ENCODE data around the gene CHRNE. TPM values are rescaled to one million over a fixed set of nuclear protein-coding genes. Genes with fewer than 3 reads are reported as not detected.

Gene CHRNE
- polyA plus RNA-seq, 1 donor from 2014 or later = 0.25 TPM

- TF ChIP-seq MXI1 (conservative IDR thresholded peaks at IDR 0.05; ENCODE audit: poor library complexity, severe bottlenecking) (no peak), REST (IDR thresholded peaks at IDR 0.05; ENCODE audit: borderline replicate concordance) (no peak), RAD21 (conservative IDR thresholded peaks at IDR 0.05) (no peak), TAF1 (IDR thresholded peaks at IDR 0.05; ENCODE audit: low read depth) (no peak), POLR2AphosphoS5 (IDR thresholded peaks at IDR 0.05) (no peak), EP300 (conservative IDR thresholded peaks at IDR 0.05; ENCODE audit: poor library complexity, severe bottlenecking) (no peak), EZH2 (IDR thresholded peaks at IDR 0.05; ENCODE audit: borderline replicate concordance, insufficient read depth, low read length, poor library complexity, severe bottlenecking) (no peak), SMC3 (conservative IDR thresholded peaks at IDR 0.05; ENCODE audit: poor library complexity) (no peak), CTCF (IDR thresholded peaks at IDR 0.05; ENCODE audit: poor library complexity, severe bottlenecking) (no peak)
- no peak overlapping the region for H3K27ac ChIP-seq (ENCODE audit: low read length)
- no peak overlapping the region for H3K4me2 ChIP-seq (ENCODE audit: low read length)
- H3K4me3 ChIP-seq (ENCODE audit: low read length) = no peak overlapping the region
- H2AFZ ChIP-seq (ENCODE audit: low read depth, low read length) = no peak overlapping the region
- no peaks in the 10 kb centered on the region for H3K79me2 ChIP-seq (replicated peaks; ENCODE audit: insufficient read depth, low read length)
- H4K20me1 ChIP-seq (ENCODE audit: insufficient read depth) = no peaks in the 10 kb centered on the region
- no peaks in the 10 kb centered on the region for H3K9me2 ChIP-seq (ENCODE audit: insufficient read depth, low read length)
- no peaks in the 10 kb centered on the region for H3K27me3 ChIP-seq (ENCODE audit: insufficient read depth, low read depth, low read length)
- H3K9me3 ChIP-seq (ENCODE audit: low read length) = no peaks in the 10 kb centered on the region
- no peak overlapping the region for H3K9ac ChIP-seq (ENCODE audit: low read length)
- no peaks in the 10 kb centered on the region for H3K36me3 ChIP-seq (ENCODE audit: insufficient read depth, low read length)
- no peaks in the 10 kb centered on the region for H3F3A ChIP-seq (ENCODE audit: insufficient read depth, low read length, poor library complexity, severe bottlenecking)
Measured at GRCh38 chr17:4856937-4857314, 46.0 kb downstream of the CHRNE start.

GRCh38 chr17:4856271-4856936, 46.5 kb downstream of the CHRNE start:
- Histone ChIP-seq H4K20me1 (ENCODE audit: insufficient read depth) (no peaks in the 10 kb centered on the region), H3K27me3 (ENCODE audit: insufficient read depth, low read depth, low read length) (no peaks in the 10 kb centered on the region), H3F3A (ENCODE audit: insufficient read depth, low read length, poor library complexity, severe bottlenecking) (no peaks in the 10 kb centered on the region), H3K9me3 (ENCODE audit: low read length) (no peaks in the 10 kb centered on the region), H3K27ac (ENCODE audit: low read length) (no peak overlapping the region), H3K79me2 (replicated peaks; ENCODE audit: insufficient read depth, low read length) (no peaks in the 10 kb centered on the region), H3K4me3 (ENCODE audit: low read length) (no peak overlapping the region), H3K4me2 (ENCODE audit: low read length) (no peak overlapping the region), H3K9me2 (ENCODE audit: insufficient read depth, low read length) (no peaks in the 10 kb centered on the region), H3K9ac (ENCODE audit: low read length) (no peak overlapping the region), H3K36me3 (ENCODE audit: insufficient read depth, low read length) (no peaks in the 10 kb centered on the region), H2AFZ (ENCODE audit: low read depth, low read length) (no peak overlapping the region)
- TF ChIP-seq CTCF (IDR thresholded peaks at IDR 0.05; ENCODE audit: poor library complexity, severe bottlenecking) = no peak
- no peak for TF ChIP-seq TAF1 (IDR thresholded peaks at IDR 0.05; ENCODE audit: low read depth)
- no peak for TF ChIP-seq EZH2 (IDR thresholded peaks at IDR 0.05; ENCODE audit: borderline replicate concordance, insufficient read depth, low read length, poor library complexity, severe bottlenecking)
- TF ChIP-seq SMC3 (conservative IDR thresholded peaks at IDR 0.05; ENCODE audit: poor library complexity) = no peak
- no peak for TF ChIP-seq RAD21 (conservative IDR thresholded peaks at IDR 0.05)
- TF ChIP-seq REST (IDR thresholded peaks at IDR 0.05; ENCODE audit: borderline replicate concordance) = no peak
- TF ChIP-seq EP300 (conservative IDR thresholded peaks at IDR 0.05; ENCODE audit: poor library complexity, severe bottlenecking) = no peak
- no peak for TF ChIP-seq POLR2AphosphoS5 (IDR thresholded peaks at IDR 0.05)
- no peak for TF ChIP-seq MXI1 (conservative IDR thresholded peaks at IDR 0.05; ENCODE audit: poor library complexity, severe bottlenecking)

All from neural cell (in vitro differentiated cells).